Measurements from ENCODE around the gene ZBTB38. TPM values are rescaled to one million over a fixed set of nuclear protein-coding genes. Genes with fewer than 3 reads are reported as not detected.

The ZBTB38 gene
- total RNA-seq, 3 donors from 2014 or later: 96.0 to 153 (median 144) TPM

DNA sequence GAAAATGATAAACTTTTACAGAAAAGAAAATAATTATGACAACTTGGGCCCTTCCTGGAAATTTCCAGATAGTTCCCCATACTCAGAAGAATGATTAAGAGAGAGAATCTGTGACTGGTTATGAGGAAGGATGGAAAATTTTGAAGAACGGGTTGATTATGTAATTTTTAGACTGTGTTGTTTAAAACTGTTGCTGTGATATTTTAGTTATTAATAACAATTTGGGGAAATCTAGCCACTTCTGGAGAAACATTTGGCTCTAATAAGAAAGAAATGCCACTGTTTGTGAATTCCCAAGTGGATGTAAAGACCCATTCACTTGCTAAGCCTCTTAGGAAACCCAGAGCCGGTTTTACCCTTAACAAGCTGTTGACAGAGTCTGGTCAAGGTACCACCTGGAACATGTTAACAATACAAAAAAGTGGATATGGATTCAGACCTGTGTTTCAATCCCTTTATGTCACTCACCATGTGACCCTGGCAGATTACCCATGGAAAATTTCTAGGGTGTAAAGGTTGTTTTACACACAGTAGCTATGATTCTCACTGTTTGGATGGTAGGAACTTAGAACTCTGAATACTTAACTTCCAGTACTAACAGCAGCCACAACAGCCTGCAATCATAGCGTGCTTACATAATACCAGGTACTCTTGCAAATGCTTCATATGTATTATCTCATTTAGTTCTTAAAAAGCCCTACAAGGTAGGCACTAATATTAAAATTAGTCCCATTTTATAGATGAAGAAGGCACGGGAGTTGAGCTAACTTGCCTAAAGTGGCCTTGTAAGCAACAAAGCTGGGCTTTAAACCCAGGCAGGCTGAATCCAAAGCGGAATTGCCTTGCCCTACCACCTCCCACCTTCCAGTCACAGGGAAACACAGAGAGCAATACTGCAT lies 32.0 kb downstream of the ZBTB38 start:
- peak; percentile 58 for ATAC-seq
- Histone ChIP-seq H3K9me3 (peaks cover 12% of the 10 kb centered on the region), H3K4me1 (ENCODE audit: low read depth) (peaks cover 25% of the 10 kb centered on the region), H3K36me3 (ENCODE audit: low read depth) (no peaks in the 10 kb centered on the region), H3K4me3 (no peak overlapping the region)
- peak in 1 of 3 donors; percentile 63 for DNase-seq
- TF ChIP-seq, protein P1, sequence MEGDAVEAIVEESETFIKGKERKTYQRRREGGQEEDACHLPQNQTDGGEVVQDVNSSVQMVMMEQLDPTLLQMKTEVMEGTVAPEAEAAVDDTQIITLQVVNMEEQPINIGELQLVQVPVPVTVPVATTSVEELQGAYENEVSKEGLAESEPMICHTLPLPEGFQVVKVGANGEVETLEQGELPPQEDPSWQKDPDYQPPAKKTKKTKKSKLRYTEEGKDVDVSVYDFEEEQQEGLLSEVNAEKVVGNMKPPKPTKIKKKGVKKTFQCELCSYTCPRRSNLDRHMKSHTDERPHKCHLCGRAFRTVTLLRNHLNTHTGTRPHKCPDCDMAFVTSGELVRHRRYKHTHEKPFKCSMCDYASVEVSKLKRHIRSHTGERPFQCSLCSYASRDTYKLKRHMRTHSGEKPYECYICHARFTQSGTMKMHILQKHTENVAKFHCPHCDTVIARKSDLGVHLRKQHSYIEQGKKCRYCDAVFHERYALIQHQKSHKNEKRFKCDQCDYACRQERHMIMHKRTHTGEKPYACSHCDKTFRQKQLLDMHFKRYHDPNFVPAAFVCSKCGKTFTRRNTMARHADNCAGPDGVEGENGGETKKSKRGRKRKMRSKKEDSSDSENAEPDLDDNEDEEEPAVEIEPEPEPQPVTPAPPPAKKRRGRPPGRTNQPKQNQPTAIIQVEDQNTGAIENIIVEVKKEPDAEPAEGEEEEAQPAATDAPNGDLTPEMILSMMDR (IDR thresholded peaks at IDR 0.05): no peak
- intact Hi-C loops (cut with DNase I, micrococcal nuclease): no loop called here

DNA sequence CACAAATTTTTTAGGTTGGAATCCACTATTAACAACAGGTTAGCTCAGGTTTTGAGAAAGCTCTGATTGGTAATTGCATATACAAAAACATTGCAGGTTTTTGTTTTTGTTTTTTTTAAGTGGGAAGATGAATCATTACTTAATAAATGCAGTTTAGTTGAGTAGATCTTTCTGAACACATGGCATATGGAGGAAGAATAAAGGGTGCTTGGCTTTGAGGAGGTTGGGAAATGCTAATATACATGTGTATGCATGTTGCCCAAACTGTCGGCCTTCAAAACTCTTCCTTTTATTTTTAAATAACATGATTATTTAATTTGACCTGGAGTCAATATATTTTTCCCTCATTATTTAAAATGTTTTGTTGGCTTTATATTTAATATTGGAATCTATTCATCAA lies 32.8 kb downstream of the ZBTB38 start:
- Histone ChIP-seq H3K36me3 (ENCODE audit: low read depth) (no peaks in the 10 kb centered on the region), H3K9me3 (peaks cover 12% of the 10 kb centered on the region), H3K4me3 (no peak overlapping the region), H3K4me1 (ENCODE audit: low read depth) (peaks cover 25% of the 10 kb centered on the region)
- ATAC-seq (no peak), DNase-seq (no peak)
- TF ChIP-seq, protein P1 (IDR thresholded peaks at IDR 0.05): no peak
- intact Hi-C loops (cut with DNase I, micrococcal nuclease): no loop called here

DNA sequence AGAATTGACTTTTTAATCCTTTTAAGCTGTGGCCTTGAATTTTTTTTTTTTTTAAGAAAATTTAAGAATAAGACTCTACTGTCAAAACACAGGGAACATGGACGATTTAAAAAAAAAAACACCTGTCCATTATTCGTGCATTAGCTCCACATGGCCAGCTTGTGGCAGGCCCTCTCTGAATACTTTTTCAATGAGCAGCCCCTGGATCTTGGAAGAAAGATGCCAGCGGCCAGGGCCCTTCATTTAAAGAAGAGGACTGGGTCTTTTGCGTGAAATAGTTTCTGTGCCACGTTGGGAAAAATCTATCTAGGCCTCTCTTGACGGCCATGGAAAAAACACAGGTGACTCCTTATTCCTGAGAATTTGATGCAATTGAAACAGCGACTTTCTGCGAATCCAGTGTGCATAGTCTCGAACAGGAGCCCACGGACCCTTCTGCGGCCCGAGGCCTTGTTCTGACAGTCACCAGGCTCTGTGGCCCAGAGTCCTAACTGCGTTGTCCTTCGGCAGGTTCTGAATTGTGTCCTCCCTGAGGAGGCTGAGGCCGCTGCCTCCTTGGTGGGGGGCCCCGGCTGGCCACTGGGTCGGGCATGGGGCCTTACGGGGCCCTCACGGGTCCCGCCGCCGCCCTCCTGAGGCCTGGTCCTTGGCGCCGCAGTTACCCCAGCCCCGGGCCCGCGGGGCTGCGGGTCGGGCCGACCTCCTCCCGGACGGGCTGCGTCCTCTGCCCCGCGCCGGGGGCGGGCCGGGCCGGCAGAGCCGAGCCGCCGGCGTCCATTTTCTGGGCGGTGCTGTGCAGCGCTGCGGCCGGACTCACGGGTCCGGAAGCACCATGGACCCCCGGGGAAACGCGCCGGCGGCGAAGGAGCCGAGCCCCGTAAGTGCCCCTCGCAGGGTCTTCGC lies 33.5 kb downstream of the ZBTB38 start:
- Histone ChIP-seq H3K4me1 (ENCODE audit: low read depth) (peaks cover 25% of the 10 kb centered on the region), H3K36me3 (ENCODE audit: low read depth) (no peaks in the 10 kb centered on the region), H3K9me3 (peaks cover 5% of the 10 kb centered on the region), H3K4me3 (peak overlapping the region; percentile 67)
- ATAC-seq (peak; percentile 77), DNase-seq (peak; percentile 63 to 77 (median 76))
- intact Hi-C loops (cut with DNase I, micrococcal nuclease): no loop called here
- TF ChIP-seq, protein P1 (IDR thresholded peaks at IDR 0.05): no peak

DNA sequence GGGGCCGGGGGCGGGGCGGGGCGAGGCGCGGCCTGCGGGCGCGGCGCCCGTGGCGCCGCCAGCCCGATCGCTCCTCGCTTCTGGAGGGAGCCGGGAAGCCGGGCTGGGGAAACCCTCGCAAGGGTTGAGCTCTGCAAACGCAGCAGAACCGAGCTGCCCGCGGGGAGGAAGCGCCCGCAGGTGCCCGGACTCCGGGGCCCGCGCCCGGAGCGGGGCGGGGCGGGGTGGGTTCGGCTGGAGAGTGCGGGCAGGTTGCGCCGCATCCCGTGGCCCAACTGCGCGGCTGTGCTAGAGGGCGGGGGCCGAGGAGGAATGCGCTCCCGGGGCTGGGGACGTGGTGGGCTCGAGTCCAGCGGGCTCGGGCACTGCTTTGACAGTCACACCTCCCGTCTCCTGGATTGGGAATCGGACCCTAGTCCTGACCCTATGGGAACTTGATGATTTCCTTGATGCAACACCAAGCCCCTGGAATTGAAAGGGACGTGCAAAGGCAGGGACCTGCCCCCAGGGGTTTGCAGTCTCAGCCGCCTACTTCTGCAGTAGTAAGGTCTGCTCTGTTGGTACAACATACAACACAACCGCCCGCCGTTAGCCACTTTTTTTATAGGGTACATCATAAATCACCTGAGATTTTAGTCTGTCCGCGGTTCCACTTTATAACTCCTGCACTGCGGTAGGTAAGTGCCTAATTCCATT lies 34.3 kb downstream of the ZBTB38 start:
- peak; percentile 69 to 82 (median 77) for DNase-seq
- peak overlapping the region; percentile 67 for H3K4me3 ChIP-seq
- no peaks in the 10 kb centered on the region for H3K9me3 ChIP-seq
- peak; percentile 70 for ATAC-seq
- H3K36me3 ChIP-seq (ENCODE audit: low read depth): no peaks in the 10 kb centered on the region
- intact Hi-C loops (cut with DNase I, micrococcal nuclease): no loop called here
- H3K4me1 ChIP-seq (ENCODE audit: low read depth): peaks cover 25% of the 10 kb centered on the region
- TF ChIP-seq, protein P1 (IDR thresholded peaks at IDR 0.05): no peak

DNA sequence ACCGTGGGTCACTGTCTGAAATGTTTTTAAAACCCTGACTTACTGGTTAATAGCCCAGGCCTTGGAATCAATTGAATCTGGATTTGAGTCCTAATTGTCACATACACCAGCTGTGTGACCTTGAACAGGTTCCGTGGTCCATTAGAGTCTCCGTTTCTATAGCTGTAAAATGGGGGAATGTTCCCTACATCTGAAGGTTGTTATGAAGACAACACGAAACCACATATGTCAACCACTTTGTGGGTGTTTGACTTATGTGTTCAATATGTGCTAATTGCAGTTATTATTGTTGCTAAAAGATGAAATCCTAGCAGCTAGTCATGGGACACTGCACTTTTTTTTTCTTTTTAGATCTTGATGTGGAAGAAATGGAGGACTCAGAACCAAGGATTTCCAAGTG lies 35.3 kb downstream of the ZBTB38 start:
- TF ChIP-seq, protein P1 (IDR thresholded peaks at IDR 0.05): no peak
- H3K36me3 ChIP-seq (ENCODE audit: low read depth): no peaks in the 10 kb centered on the region
- peaks cover 32% of the 10 kb centered on the region for H3K4me1 ChIP-seq (ENCODE audit: low read depth)
- ATAC-seq (no peak), DNase-seq (no peak)
- no peaks in the 10 kb centered on the region for H3K9me3 ChIP-seq
- intact Hi-C loops (cut with DNase I, micrococcal nuclease): no loop called here
- no peak overlapping the region for H3K4me3 ChIP-seq
